GM18526 (cell line): ENCODE data around the gene CACFD1.

Experiments used
- POLR2A ChIP-seq: IDR thresholded peaks from 3 replicates; pipeline ENCODE4 v1.6.1; 2011; ENCODE audit not compliant: insufficient read length; ENCODE audit errors: extremely low read depth

CACFD1 gene

DNA sequence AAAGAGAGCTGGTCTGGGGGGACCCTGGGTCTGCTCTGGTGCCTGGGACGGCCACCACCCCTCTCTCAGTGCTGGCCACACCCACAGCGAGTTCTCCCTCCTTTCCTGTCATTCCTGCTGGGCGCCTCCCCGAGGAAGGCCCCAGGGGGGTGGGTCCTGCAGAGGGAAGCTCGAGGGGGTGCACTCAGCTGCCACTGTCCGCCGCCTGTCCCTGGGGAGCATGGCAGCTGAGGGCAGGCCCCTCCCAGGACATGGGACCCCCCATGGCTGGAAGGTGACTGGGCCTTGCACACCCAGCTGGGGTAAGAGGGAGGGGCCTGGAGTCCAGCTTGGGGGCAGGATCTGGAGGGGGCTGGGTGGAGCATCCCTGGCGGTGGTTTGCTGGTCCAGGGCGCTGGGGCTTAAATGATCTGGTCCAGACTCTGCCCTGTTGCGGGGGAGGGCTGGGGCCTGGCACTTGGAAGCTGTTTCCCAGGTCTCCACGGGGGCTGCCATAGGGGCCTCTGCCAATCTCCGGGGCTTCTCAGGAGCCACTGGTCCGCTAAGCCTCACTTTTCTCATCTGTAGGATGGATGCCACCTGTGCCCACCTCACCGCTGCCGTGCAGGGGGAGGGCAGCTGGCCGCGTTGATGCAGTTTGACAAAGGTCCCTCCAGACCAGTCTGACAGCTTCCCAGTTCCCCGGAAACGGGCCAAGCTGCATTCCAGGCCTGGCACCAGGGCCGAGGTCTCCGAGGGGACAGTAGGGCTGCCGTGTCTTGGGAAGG is 25.1 kb downstream of the CACFD1 start:
- TF ChIP-seq POLR2A: no peak

DNA sequence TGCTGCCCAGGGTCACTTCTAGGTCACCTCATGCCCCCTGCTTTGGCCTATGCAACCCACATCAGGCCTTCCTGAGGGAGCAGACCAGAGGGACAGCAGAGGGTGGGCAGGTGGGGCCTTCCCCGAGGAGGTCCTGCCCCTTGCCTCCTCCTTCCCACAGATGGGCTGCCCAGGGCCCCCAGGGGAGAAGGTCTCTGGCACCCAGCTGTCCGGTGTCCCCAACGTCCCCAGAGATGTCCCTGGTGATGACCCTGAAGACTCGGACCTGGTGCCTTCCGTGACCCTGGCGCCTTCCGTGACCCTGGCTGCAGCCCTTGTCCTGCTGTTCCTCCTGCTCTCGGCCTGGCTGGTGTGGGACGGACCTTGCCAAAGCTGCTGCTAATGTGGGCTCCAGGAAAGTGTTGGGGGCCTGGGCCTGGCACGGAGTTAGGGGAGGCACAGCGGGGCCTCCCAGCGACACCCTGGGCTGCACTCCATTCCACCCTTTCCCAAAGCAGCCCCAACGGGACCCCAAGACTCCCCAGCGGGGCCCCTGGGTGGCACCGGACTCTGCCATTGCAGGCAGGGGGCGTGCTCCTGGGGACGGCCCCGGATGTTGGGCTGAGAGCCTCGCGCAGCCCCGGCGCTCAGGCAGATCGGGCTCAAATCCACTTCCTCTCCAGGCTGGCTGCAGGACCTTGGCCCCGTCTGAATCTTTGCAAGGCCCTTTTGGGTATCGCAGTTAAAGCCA is 25.9 kb downstream of the CACFD1 start:
- no peak for TF ChIP-seq POLR2A

DNA sequence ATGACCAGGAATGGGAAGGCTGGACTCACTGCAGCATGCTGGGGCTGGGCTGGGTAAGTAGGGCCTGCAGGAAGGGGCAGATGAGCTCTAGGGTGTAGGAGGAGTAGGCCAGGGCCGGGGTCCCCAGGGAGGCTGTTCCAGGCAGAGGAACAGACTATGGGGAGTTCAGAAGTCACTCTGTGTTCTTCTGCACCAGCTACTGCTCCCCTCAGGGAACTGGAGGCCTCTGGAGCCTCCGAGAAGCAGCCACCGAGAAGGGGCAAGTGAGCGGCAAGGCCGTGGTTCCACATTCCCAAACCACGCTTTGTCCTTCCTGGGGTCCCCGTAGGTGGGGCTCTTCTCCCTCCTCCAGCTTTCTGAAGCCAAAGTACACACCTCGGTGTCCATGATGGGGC is 27.6 kb downstream of the CACFD1 start:
- no peak for TF ChIP-seq POLR2A

DNA sequence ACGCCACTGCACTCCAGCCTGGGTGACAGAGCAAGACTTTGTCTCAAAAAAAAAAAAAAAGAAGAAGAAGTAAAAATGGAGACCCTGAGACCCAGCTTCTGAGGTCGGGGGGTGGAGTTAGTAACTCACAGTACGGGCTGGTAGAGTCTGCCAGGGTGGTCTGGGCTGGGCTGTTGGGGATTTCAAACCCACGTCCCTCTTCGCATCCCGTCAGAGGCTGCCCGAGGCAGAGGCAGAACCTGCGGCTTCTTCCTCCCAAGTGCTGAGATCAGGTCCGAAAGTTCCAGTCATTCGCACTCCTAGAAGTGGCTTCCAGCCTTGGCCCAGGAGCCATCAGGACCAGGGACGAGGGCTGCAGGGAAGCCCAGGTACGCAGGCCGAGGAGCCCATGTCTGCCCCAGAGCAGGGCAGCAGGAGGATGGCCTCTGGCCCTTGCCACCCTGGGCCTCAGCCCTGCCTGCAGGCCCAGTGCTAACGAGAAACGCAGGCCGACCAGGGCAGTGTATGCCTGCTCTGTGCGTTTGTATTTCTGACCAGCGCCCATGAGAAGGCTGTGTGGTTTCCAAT is 29.0 kb downstream of the CACFD1 start:
- TF ChIP-seq POLR2A: no peak

DNA sequence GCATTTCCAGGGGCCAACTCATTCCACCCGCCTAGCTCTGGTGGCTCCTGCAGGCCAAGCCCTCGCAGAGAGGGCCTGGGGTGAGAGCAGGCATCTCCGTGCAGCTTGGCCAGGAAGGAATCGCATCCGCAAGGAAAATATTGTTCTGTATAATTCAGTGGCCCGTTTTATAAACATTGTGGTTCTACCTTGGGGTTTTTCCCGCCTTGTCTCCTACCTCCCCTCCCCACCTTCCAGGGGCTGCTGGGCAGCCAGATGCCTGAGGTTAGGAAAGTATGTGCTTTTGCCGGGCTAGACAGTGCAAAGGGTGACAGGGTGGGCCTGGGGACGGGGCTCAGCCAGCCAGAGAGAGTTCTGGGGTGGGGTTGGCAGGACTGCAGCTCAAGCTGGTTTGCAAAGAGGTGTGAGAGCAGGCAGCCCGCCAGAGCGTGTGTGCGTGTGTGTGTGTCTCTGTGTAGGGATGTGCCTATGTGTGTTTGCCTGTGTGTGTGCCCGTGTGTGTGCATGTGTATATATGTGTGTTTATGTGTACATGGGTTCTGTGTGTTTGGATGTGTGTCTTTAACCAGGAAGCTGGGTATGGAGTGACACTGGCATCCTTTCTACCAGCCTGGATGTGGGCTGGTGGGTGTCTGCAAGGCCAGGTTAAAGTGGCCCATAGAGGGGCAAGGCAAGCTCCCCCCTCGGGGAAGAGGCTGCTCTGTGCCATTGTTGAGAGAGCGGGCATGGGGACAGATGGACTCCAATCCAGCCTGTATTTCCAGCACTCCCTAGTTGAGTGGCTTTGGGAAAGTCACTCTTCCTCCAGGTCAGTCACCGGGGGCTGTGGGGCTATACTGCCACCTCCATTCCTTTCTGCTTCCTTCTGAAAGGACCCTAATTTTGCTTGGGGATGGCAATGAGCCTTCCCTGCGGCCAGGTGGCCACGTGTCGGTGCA is 29.7 kb downstream of the CACFD1 start:
- no peak for TF ChIP-seq POLR2A

DNA sequence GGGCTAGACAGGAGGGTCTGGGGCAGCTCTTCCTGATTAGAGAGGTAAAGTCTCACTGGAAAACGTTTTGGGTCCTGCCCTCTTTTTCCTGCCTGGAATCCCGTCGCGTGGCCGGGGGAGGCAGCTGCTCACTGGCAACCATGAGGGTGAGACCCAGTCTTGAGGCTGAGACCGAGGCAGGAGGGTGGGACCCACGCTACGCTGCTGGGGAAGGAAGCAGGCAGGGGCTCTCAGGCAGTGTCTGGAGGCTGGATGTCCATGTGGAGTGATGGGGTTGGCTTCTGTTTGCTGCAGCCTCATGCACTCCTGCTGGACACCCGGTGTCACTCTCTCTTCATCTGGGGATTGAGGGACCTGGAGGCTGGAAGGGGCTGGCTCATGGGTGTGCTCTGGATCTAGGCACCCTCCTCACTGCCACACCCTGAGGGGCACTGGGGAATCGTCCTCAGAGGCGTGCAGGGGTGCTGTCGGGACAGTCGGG is 30.5 kb downstream of the CACFD1 start:
- TF ChIP-seq POLR2A: no peak

DNA sequence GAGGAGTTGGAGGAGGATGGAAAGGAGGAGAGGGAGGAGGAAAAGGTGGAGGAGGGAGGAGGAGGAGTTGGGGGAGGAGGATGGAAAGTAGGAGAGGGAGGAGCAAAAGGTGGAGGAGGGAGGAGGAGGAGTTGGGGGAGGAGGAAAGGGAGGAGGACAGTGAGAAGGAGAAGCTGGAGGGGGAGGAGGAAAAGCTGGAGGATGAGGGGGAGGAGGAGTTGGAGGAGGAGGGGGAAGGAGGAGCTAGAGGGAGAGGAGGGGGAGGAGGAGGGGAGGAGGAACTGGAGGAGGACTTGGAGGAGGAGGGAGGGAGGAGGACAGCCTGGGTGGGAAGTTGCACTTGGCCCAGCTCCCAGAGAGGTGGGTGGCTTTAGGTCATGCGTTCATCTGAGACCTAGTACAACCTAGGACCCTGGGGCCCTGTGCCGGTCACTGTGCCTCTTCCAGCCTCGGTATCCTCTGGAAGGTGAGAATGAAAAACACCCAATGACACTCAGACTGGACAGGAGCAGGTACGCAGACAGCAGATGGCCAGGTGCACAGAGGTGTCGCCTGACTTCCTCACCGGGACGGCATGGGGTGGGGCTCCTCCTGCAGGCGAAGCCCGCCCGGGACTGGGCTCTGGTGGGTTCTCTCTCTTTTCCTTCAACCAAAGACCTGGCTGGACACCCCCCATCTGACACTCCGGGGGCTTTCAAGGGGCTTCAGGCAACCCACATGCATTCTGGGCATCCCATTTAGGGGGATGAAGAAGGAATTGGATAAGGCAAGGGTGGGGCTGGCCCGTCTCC is 31.3 kb downstream of the CACFD1 start:
- no peak for TF ChIP-seq POLR2A

DNA sequence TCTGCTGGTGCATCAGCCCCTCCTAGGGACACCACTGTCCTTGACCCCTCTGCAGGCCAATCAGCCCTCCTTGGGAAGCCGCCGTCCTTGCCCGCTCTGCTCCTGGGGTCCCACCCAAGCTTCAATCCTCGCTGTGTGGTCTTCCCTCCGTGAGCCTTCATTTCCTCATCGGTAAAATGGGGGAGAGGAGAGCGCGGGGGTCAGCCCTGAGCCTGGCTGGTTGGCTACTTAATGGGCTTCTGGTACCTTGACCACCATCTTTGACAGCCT is 31.8 kb downstream of the CACFD1 start:
- TF ChIP-seq POLR2A: no peak

DNA sequence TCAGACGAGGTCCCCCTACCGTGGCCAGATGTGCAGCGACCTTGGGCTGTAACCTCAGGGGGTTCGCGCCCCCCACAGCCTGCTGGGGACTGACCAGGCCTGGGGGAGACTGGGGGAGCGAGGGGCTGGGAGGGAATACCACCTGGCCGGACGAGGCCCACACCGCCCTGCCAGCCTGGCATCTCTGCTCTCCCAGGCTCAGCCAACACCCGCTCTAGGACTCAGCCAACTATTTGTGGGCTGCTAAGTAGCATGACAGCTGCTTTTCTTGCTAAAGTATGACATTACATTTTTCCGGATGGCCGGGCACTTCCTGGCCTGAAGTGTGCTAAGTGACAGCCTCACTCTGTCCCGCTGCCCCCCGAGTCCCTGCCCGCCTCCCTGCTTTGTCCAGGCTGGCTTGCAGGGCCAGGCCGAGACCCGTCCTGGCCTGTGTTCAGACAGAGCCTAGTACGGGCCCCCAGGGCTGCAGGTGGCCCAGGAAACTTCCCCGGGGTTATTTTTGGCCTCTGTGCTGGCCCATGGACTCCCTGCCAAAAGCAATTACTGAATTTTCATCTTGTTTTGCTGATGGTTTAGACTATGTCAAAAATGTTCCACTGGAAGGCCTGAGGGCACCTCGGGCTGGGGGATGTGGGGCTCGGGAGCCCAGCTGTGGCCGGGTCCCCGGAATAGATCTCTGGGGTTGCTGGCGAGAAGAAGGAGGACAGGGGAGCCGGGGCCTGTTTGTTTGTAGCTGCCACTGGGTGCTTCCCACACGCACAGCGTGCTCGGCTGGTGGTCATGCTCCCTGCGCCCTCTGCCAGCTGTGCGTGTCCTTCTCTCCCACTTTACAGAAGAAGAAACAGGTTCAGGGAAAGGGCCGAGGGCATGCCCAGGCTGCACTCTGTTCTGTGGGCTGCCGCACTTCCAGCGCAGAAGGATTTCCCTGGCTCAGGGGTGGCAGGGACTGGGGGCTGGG is 32.6 kb downstream of the CACFD1 start:
- no peak for TF ChIP-seq POLR2A

DNA sequence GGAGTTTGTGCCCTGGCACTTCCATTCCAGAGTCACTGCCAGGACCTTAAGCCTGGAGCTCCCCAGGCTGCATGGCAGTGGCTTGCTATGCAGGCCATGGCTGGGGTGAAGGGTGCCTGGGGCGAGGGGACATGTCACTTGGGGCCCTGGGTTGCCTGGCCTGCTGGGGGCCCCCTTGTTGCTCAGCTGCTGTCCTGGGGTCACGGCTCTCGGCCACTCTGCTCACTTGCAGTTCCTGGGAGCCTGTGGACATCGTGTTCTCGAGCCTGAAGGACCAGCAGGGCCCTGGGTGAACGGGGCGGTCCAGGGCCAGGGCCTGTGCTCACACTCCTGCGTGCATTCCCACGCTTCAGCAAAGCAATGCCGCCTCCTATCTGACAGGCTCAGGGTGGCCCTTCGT is 33.6 kb downstream of the CACFD1 start:
- TF ChIP-seq POLR2A: no peak

DNA sequence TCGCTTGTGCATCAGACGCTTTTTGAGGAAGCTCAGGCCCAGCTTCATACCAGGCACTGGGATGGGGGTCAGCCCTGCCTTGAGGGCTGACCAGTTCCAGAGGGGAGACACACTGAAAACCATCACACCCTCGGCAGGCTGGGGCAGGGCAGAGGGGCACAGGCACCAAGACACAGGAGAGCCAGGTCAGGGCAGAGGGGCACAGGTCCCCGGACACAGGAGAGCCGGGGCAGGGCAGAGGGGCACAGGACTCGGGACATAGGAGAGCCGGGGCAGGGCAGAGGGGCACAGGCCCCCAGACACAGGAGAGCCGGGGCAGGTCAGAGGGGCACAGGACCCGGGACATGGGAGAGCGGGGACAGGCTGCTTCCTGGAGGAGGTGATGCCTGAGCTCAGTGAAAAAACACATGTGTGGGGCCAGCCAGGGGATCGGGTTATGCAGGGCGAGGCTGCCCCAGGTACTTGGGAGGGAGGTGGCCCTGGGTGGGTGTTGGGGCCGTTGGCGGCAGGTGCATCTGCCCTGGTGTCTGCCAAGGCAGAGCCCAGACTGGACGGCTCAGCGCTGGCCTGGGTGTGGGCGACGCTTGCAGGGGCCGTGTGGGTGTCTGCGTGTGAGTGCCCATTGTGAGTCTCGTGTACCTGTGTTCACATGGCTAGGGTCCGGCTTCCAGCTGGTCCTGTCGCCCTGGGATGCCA is 34.2 kb downstream of the CACFD1 start:
- TF ChIP-seq POLR2A: no peak

DNA sequence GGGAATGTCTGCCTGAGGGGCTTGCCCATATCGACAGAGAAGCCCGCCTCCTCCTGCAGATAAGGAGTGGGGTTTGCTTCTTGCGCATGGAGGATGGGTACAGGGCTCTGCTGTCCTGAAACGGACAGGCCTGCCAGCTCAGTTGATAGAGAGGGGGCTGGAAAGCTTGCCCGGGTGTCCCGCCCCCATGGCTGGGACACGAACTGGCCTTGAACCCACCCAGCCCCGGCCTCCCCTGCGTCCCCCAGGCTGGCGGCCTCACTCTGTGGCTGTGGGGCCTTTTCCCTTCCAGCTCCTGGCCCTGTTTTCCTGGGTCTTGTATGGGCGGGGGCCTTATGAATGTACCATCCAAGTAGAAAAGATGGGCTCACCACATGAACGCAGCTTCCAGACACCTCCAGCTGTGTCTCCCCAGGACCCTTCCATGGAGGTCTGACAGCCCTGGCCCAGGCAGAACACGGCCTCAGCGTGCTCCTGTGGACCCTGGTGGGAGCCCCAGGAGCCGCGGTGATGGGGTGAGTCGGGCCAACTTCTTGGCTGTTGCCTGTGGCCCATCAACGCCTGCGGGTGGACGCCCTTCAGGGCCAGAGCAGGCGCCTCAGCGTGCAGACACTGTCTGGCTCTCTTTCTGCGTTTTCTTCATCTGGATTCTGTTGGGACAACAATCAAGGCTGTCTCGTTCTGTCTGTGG is 35.0 kb downstream of the CACFD1 start:
- no peak for TF ChIP-seq POLR2A
